Measurements from ENCODE around the gene L3MBTL2. TPM values are rescaled to one million over a fixed set of nuclear protein-coding genes. Genes with fewer than 3 reads are reported as not detected.

The L3MBTL2 gene
- total RNA-seq, 1 donor from 2014 or later: 20.1 TPM

DNA sequence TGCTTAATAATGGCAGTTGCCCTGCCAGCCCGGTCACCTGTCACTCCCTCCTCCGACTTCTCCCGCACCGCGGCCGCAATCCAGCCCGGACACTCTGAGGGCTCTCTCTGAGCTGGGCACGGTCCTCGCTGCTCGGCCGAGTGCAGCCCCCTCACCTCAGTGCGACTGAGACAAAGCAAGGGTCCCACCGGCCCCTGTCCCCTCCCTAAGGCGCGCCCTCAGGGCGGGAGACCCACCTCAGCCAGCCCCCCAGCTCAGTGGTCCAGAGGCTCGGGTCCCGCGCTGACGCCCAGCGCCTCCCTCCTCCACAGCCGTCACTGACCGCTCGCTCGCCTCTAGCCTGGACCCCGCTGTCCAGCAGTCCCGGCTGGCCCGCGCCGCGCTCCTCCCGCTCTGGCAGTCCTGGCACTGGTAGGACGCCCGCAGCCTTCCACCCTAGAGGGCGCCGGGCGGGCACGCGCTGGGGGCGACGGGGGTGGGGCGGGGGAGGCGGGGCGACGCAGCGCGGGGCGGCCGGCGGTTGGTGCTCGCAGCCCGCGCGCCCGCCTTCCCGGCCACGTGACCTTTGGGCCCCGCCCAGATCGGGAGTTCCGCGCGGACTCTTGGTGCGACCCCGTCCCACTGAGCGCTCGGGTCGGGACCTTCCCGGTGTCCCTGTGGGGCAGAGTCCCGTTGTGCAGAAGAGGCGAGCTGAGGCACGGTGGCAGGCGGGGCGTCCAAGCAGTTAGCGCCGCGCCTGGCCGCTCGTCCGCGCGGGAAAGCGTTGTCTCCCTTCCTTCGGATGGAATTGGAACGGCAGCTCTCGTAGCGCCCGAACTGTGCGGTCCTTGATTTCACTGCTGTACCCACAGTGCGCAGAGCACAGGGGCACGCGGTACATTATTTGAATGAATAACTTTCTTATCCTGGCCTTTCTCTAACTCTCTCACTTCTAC is 7.8 kb upstream of the L3MBTL2 start:
- TF ChIP-seq, protein P1, sequence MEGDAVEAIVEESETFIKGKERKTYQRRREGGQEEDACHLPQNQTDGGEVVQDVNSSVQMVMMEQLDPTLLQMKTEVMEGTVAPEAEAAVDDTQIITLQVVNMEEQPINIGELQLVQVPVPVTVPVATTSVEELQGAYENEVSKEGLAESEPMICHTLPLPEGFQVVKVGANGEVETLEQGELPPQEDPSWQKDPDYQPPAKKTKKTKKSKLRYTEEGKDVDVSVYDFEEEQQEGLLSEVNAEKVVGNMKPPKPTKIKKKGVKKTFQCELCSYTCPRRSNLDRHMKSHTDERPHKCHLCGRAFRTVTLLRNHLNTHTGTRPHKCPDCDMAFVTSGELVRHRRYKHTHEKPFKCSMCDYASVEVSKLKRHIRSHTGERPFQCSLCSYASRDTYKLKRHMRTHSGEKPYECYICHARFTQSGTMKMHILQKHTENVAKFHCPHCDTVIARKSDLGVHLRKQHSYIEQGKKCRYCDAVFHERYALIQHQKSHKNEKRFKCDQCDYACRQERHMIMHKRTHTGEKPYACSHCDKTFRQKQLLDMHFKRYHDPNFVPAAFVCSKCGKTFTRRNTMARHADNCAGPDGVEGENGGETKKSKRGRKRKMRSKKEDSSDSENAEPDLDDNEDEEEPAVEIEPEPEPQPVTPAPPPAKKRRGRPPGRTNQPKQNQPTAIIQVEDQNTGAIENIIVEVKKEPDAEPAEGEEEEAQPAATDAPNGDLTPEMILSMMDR (IDR thresholded peaks at IDR 0.05; ENCODE audit: unreplicated experiment): no peak
- Mint-ChIP-seq H3K4me1 (ENCODE audit: unreplicated experiment) (peaks cover 3% of the 10 kb centered on the region), H3K4me3 (ENCODE audit: unreplicated experiment) (peak overlapping the region; percentile 93), H3K27me3 (ENCODE audit: unreplicated experiment) (peaks cover 5% of the 10 kb centered on the region), H3K27ac (ENCODE audit: unreplicated experiment) (no peak overlapping the region), H3K9me3 (ENCODE audit: unreplicated experiment) (no peaks in the 10 kb centered on the region), H3K36me3 (ENCODE audit: low read depth, unreplicated experiment) (peaks cover 3% of the 10 kb centered on the region)
- DNase-seq (ENCODE audit: low spot score): peak; percentile 67

DNA sequence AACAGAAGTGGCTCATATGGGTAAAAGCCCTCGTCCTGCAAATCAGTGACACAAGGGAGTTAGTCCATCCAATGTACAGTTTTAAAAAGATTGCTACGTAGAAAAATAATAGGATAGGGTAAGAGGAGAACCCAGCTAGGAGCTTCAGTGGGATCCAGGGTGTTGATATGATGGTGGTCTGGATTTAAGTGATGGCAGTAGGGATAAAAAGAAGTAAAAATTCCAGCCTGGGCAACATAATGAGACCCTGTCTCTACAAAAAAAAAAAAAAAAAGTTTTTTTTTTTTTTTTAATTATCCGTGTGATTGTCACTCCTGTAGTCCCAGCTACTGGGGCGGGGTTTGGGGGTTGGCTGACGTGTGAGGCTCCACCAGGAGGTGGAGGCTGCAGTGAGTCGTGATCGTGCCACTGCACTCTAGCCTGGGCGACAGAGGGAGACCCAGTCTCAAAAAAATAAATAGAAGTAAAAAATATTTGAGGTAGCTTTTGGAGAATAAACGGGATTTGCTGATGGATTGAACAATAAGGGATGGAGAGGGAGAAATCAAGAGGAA is 7.0 kb upstream of the L3MBTL2 start:
- DNase-seq (ENCODE audit: low spot score): peak; percentile 30
- H3K4me1 Mint-ChIP-seq (ENCODE audit: unreplicated experiment): peaks cover 3% of the 10 kb centered on the region
- H3K36me3 Mint-ChIP-seq (ENCODE audit: low read depth, unreplicated experiment): peaks cover 2% of the 10 kb centered on the region
- no peak overlapping the region for H3K27ac Mint-ChIP-seq (ENCODE audit: unreplicated experiment)
- TF ChIP-seq, protein P1 (IDR thresholded peaks at IDR 0.05; ENCODE audit: unreplicated experiment): no peak
- H3K4me3 Mint-ChIP-seq (ENCODE audit: unreplicated experiment): peak overlapping the region; percentile 93
- no peaks in the 10 kb centered on the region for H3K9me3 Mint-ChIP-seq (ENCODE audit: unreplicated experiment)
- H3K27me3 Mint-ChIP-seq (ENCODE audit: unreplicated experiment): peaks cover 6% of the 10 kb centered on the region

DNA sequence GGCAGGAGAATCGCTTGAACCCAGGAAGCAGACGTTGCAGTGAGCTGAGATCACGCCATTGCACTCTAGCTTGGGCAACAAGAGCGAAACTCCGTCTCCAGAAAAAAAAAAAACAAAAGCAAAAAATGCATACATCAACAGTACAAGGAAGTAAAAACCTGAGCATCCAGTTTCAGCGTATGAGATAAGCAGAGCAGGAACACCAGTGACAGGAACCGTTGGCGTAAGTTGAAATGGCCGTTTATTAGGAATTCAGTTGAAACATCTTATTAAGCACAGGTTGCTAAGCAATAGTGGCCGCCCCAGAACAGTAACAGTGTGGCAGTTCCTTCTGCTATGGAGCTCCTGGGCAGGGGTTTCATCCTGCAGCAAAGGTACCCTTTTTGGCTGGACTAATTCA is 4.0 kb upstream of the L3MBTL2 start:
- Mint-ChIP-seq H3K9me3 (ENCODE audit: unreplicated experiment) (no peaks in the 10 kb centered on the region), H3K36me3 (ENCODE audit: low read depth, unreplicated experiment) (peaks cover 3% of the 10 kb centered on the region), H3K27ac (ENCODE audit: unreplicated experiment) (no peak overlapping the region), H3K4me3 (ENCODE audit: unreplicated experiment) (no peak overlapping the region), H3K4me1 (ENCODE audit: unreplicated experiment) (peaks cover 14% of the 10 kb centered on the region), H3K27me3 (ENCODE audit: unreplicated experiment) (peaks cover 14% of the 10 kb centered on the region)
- no peak for DNase-seq (ENCODE audit: low spot score)
- TF ChIP-seq, protein P1 (IDR thresholded peaks at IDR 0.05; ENCODE audit: unreplicated experiment): no peak

DNA sequence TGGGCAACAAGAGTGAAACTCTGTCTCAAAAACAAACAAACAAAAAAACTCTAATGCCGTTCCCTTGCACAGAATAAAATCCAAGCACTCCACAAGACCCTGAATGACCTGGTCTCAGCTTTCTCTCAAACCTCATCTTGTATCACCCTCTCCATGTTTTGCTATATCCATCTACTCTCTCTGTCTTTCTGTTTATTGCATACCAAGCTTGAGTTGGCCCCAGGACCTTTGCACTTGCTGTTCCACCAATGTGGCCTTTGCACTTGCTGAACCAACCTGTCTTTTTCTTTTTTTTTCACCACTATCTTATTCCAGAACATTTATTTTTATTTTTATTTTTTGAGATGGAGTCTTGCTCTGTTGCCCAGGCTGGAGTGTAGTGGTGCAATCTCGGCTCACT is 2.0 kb upstream of the L3MBTL2 start:
- TF ChIP-seq, protein P1 (IDR thresholded peaks at IDR 0.05; ENCODE audit: unreplicated experiment): no peak
- Mint-ChIP-seq H3K4me3 (ENCODE audit: unreplicated experiment) (no peak overlapping the region), H3K27ac (ENCODE audit: unreplicated experiment) (no peak overlapping the region), H3K9me3 (ENCODE audit: unreplicated experiment) (no peaks in the 10 kb centered on the region), H3K27me3 (ENCODE audit: unreplicated experiment) (peaks cover 12% of the 10 kb centered on the region), H3K36me3 (ENCODE audit: low read depth, unreplicated experiment) (peaks cover 3% of the 10 kb centered on the region), H3K4me1 (ENCODE audit: unreplicated experiment) (peaks cover 11% of the 10 kb centered on the region)
- no peak for DNase-seq (ENCODE audit: low spot score)

DNA sequence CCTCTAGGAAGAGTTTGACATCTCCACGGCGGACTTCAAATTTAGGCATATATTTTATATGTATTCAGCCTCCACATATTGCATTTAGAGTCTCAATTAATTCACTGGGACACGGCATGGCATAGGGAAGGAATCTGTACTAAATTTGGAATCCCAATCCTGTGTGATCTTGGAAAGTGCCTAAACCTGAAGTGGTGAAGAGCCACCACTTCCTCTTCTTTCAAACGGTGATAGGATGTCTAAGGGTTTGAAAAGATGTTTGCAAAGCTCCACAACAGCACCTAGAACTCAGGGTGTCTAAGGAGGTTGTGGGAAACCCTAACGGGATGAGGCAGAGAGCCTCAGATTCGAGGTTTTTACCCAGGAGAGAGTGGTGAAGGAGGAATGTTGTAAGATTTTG is 1.0 kb upstream of the L3MBTL2 start:
- TF ChIP-seq, protein P1 (IDR thresholded peaks at IDR 0.05; ENCODE audit: unreplicated experiment): no peak
- Mint-ChIP-seq H3K27me3 (ENCODE audit: unreplicated experiment) (peaks cover 12% of the 10 kb centered on the region), H3K4me1 (ENCODE audit: unreplicated experiment) (peaks cover 11% of the 10 kb centered on the region), H3K4me3 (ENCODE audit: unreplicated experiment) (no peak overlapping the region), H3K27ac (ENCODE audit: unreplicated experiment) (peak overlapping the region; percentile 48), H3K9me3 (ENCODE audit: unreplicated experiment) (no peaks in the 10 kb centered on the region), H3K36me3 (ENCODE audit: low read depth, unreplicated experiment) (peaks cover 3% of the 10 kb centered on the region)
- DNase-seq (ENCODE audit: low spot score): no peak

Data from endothelial cell (in vitro differentiated cells).